Cerebellar nuclear complex (tissue), 1 donor: Measurements from ENCODE around the gene TSBP1.

ENCODE experiments used
- DNase-seq, 2 experiments: peaks; one replicate each; lab custom pipeline; 2025; lab: John Stamatoyannopoulos, UW

TSBP1 gene

DNA sequence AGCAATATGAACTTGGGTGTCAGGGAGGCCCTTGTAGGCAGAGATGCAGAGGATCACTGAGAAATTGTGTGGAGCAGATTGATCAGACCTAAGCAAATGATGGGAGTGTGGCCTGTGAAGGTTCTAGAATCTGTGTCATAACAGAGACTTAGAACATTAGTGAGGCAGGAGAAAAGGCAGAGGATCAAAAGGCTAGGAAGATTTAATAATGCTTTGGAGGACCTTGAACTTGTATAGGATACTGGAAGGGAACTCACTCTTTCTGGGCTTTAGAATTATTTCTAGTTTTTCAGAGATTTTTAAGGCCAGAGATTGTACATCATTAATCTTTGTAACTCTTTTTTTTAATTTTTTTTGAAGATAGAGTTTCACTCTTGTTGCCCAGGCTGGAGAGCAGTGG is at the start of gene TSBP1:
Gene TSBP1 (minus strand): TSS at position 101 of the 400 bp plus-strand sequence. CDS start 197 bp downstream, outside the sequence.
- no peak for DNase-seq

GRCh38 chr6:32416036-32416435 is 44.3 kb upstream of the TSBP1 start:
- no peak for DNase-seq

- no peak for DNase-seq
Measured at GRCh38 chr6:32415521-32416019, 43.9 kb upstream of the TSBP1 start.

- no peak for DNase-seq
Measured at GRCh38 chr6:32413427-32414047, 41.8 kb upstream of the TSBP1 start.

DNA sequence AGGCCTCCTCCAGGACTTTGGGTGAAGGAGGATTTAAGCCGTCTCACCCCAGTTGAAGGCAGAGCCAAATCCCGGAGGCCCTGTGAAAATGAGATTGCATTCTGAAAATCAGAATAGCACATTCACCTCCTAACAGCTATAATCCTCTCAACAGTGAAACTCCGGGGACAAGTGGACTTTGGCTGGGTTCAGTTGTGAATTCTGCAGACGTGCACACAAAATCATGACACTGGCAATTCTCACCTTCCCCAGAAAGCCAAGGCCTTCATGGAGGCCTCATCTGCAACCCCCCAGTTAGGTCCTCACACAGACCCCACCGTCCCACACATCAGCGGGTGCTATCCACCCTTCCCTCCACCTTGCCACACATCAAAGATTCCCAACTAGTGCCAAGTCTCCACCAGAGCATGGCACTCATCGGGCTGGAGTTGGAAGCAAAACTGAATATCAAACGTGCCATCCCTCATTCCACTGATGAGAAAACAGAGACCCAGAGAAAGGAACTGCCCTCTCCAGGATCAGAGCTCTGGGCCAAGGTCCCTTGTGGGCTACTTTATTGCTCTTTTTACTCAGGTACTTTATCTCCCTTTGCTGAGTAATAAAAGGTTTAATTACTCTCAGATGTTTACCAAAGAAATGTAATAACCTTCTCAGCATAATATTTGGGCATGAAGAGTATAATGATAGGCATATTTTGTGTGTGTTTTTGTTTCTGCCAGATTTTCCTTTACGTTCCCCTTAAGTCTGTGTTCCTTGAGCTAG is 40.0 kb upstream of the TSBP1 start:
- no peak for DNase-seq

DNA sequence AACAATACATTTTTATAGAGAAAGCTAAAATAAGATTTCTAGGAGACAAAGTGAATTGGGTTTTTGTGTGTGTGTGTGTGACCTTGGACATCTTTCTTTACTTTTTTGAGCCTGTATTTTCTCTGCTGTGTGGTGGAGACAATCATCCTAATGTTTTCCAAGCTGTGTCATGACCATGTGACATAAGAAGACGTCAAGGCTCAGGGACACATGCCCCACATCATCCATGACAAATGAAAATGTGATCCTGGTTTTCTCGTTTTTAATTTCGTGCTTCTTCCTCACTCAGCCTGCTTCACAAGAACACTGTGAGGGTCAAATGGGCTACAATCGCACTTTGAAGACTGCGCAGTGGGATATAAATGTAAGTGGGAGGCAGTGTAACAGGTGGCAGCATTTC is 39.2 kb upstream of the TSBP1 start:
- no peak for DNase-seq

DNA sequence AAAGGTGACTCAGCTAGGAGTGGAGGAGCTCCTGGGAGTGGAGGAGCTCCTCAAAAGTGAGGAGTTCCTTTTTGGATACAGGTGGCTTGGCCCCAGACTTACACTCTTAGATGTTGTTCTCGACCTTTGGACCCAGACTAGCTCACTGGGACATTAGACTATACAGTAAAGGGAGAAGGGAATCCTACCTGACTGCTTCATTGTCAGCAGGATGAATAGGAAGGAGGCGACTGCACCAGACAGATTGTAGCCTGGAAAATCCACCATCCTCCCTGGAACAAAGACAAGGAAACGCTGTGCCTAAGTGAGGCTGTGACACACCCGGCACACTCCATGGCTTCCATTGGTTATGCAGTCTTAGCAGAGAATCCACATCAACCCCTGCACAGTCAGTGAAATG is 35.2 kb upstream of the TSBP1 start, which contains the start of gene BTNL2:
Gene BTNL2 (minus strand): TSS at position 325 of the 400 bp plus-strand sequence. CDS start 58 bp downstream, at position 267.
- no peak for DNase-seq

DNA sequence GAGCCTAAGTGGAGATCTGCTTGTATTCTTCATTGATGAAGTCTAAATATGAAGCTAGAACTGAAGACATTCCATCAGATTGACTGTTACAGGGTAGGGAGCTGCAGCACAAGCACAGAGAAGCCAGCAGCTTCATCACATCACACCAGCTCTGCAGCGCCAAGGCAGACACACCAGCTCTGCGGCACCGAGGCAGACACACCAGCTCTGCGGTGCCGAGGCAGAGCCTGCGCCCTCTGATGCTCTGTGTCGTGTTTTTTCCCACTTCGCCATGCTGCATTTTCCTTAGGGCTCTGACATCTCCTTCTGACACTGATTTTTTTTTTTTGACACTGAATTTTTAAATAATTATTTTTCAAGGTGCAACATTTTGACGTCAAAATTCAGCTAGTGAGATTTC is 34.5 kb upstream of the TSBP1 start:
- no peak for DNase-seq

GRCh38 chr6:32405656-32406055 is 34.0 kb upstream of the TSBP1 start:
- DNase-seq: no peak

DNA sequence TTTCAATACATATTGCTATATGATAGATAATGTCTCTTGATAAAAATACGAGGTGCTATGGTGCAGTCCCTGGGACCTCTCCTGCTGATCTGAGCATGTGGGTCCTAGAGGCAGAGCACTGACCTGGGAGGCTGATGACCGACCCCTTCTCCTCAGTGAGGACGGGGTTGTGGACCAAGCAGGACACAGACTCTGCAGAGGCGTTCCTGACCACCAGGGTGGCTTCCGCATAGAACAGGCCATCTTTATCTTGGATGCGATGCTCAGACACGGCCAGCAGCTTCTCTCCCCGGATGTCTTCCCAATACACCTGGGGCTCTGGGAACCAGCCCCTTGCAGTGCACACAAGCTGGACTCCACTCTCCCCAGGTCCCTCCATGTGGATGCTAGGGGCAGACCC is 31.1 kb upstream of the TSBP1 start:
- DNase-seq: no peak

GRCh38 chr6:32401284-32401963 is 29.7 kb upstream of the TSBP1 start:
- DNase-seq: no peak

GRCh38 chr6:32397252-32397920 is 25.7 kb upstream of the TSBP1 start:
- DNase-seq: no peak

DNA sequence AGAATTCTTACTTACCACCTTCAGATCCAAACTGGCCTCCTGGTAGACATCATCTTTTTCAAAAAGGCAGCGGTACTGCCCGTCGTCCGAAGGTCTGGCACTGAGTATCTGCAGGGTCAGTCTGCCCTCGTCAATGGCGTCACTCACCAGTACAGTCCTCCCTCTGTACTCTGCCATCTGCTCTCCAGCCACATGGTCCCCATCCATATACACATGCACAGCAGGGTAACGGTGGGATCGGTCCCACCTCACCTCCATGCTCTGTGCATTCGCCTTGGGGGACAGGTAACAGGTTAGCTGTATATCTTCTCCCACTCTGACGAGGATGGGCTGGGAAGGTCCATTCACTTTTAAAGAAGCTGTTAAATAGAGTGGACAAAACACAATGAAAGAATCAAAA is 24.3 kb upstream of the TSBP1 start:
- DNase-seq: no peak

DNA sequence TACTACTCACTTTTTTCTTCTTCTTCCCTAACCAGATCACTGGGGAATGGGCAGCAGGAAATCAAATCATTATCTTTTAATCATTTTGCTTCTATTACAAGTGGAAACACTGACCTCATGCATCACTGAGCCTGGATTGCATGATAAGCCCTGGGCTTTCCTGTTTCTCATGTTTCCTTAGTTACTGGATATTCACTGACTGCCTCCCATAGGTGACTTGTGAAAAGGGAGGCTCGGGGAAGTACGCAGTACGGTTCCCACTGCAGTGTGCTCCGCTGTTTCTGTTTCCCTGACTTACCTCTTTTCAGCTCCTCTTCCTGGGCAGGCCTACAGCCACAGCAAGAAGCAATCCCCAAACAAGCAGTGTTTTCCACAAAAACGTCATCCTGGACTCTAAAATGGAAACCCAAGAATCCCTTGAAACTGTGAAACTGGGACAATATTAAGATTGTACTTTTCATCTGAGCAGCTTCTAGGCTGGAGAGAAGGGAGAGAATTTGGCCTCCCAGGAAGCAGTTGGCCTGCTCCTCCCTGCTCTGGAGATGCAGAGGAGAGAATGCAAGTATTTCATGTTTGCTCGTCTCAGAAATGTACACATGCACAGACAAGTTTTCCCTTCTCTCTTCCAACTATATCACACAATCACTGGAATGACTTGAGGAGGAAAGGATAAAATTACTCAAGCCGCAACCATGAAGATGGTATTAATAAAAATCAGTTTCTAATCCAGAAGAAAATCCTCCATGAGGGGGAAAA is 22.1 kb upstream of the TSBP1 start:
- no peak for DNase-seq

DNA sequence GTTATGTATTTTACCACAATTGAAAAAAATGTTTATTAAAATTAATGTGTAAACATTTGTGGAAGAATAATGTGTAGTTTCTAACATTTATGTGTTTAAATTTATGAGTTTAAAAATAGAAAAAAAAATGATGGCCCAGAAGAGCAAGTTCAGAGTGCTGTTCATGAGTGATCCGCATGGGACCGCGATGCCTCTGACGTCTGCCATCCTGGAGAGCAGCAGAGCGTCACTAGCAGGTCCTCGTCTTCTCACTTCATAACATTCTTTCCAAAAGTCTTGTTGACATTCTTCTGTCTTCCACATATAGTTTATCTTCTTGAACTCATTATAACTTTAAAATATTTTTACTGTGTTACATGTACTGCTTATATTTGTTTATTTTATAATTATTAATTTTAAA is 19.8 kb upstream of the TSBP1 start:
- DNase-seq: no peak

- DNase-seq: no peak
Measured at GRCh38 chr6:32387589-32388340, 16.1 kb upstream of the TSBP1 start.

GRCh38 chr6:32386040-32386439 is 14.3 kb upstream of the TSBP1 start:
- DNase-seq: no peak

DNA sequence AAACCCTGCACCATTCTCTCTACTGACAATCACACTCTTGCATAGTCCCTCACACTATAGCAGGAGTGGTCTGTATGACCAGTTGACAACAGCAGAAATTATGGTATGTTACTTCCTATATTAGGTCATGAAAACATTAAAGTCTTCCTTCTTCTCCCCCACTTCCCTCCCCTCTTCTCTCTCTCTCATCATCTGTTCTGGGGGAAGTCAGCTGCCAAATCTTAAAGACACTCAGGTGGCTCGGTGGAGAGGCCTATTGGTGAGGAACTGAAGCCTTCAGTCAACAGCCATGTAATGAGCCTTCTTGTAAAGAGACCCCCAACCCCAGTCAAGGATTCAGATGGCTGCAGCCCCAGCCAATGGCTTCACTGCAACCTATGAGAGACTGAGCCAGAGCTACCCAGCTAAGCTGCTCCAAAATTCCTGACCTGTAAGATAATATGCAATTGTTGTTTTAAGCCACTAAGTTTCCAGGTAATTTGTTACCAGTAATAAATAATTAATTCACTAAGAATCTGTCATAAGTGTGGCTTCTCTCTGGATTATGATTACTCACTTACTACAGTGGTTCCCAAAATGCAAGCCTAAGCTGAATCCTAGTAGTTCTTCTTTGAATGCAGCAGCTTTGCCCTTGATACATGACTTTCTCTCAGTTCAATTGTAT is 11.2 kb upstream of the TSBP1 start:
- no peak for DNase-seq

DNA sequence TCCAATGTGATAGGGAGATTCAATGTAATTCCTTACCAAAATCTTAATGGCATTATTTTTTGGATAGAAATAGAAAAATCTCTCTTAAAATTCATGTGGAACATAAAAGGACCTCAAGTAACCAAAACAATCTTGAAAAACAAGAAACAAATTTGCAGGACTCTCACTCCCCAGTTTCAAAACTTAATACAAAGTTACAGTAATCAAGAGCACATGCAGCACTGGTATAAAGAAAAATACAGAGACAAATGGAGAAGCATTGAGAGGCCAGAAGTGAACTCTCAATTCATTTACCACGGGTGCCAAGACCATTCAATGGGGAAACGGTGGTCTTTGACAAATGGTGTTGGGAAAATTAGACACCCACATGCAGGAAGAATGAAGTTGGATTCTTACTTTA is 7.8 kb upstream of the TSBP1 start:
- no peak for DNase-seq
